DND-41 (cell line): ENCODE results near the gene SEPTIN3.

Experiments used
- ATAC-seq: fragments of 200-7000 bp; cut with Tn5 transposase; 3 replicates; pipeline ENCODE4 v1.9.1; 2021; ENCODE audit warnings: low read depth; ENCODE audit not compliant: insufficient read depth
- DNase-seq: peaks from one replicate; pipeline ENCODE4 v3.0.0-alpha.2; 2020
- H2AFZ ChIP-seq: 2 replicates; pipeline ENCODE4 v1.6.0; 2012; ENCODE audit warnings: low read depth, low read length
- H3K27ac ChIP-seq: 2 replicates; pipeline ENCODE4 v1.5.1; 2012; ENCODE audit warnings: low read length, inconsistent platforms
- H3K27me3 ChIP-seq: fragments of 200-600 bp; sonication (generic); 2 replicates; pipeline ENCODE4 v1.6.0; 2012; ENCODE audit warnings: low read length, mild to moderate bottlenecking, inconsistent platforms; ENCODE audit not compliant: insufficient read depth, poor library complexity
- H3K36me3 ChIP-seq: 2 replicates; pipeline ENCODE4 v1.5.1; 2012; ENCODE audit warnings: low read length, inconsistent platforms; ENCODE audit not compliant: insufficient read depth
- H3K4me1 ChIP-seq: 2 replicates; pipeline ENCODE4 v1.5.1; 2012; ENCODE audit warnings: mild to moderate bottlenecking, low read length; ENCODE audit not compliant: insufficient read depth
- H3K4me2 ChIP-seq: 2 replicates; pipeline ENCODE4 v1.6.0; 2012; ENCODE audit warnings: mild to moderate bottlenecking, moderate library complexity, low read length, inconsistent platforms; ENCODE audit not compliant: insufficient read depth
- H3K4me3 ChIP-seq, 2 experiments: fragments of 200-600 bp in 1 of 2; shearing (Covaris generic) in 1 of 2; 2 replicates each; pipeline ENCODE4 v1.5.1; 2012 to 2016; ENCODE audit warnings: inconsistent platforms in 2 of 2, low read length in 2 of 2, mild to moderate bottlenecking in 2 of 2, low read depth in 1 of 2, moderate library complexity in 1 of 2
- H3K79me2 ChIP-seq: 2 replicates; pipeline ENCODE4 v1.6.0; 2012; ENCODE audit warnings: low read length, inconsistent platforms; ENCODE audit not compliant: insufficient read depth
- H3K9ac ChIP-seq: 2 replicates; pipeline ENCODE4 v1.6.0; 2012; ENCODE audit warnings: low read depth, mild to moderate bottlenecking, inconsistent platforms, low read length, moderate library complexity
- H3K9me3 ChIP-seq: 2 replicates; pipeline ENCODE4 v1.5.1; 2012; ENCODE audit warnings: low read length, moderate library complexity, mild to moderate bottlenecking, inconsistent platforms; ENCODE audit not compliant: insufficient read depth, severe bottlenecking
- H4K20me1 ChIP-seq: 2 replicates; pipeline ENCODE4 v1.6.0; 2012; ENCODE audit warnings: low read length; ENCODE audit not compliant: insufficient read depth
- CTCF ChIP-seq: IDR thresholded peaks from 2 replicates; pipeline ENCODE4 v1.5.1; 2012; ENCODE audit warnings: borderline replicate concordance, low read length, moderate library complexity, mild to moderate bottlenecking; ENCODE audit not compliant: poor library complexity, severe bottlenecking; ENCODE audit errors: extremely low read depth
- EZH2 ChIP-seq: IDR thresholded peaks from 3 replicates; pipeline ENCODE4 v1.6.1; 2012; ENCODE audit warnings: borderline replicate concordance, low read depth, mild to moderate bottlenecking, moderate library complexity, low read length, inconsistent platforms; ENCODE audit not compliant: severe bottlenecking

The SEPTIN3 gene

GRCh38 chr22:41931701-41932269, 37.5 kb upstream of the SEPTIN3 start:
- no peak overlapping the region for H3K4me2 ChIP-seq
- TF ChIP-seq CTCF (no peak), EZH2 (no peak)
- ATAC-seq (no peak), DNase-seq (no peak)
- peaks cover 9% of the 10 kb centered on the region; the same call in 1 of the 2 replicates for H3K79me2 ChIP-seq
- H3K27me3 ChIP-seq, result no peaks in the 10 kb centered on the region
- H3K4me1 ChIP-seq, result no peaks in the 10 kb centered on the region
- H3K9me3 ChIP-seq, result no peaks in the 10 kb centered on the region
- peaks cover 50% of the 10 kb centered on the region for H3K36me3 ChIP-seq
- H4K20me1 ChIP-seq, result peaks cover 55% of the 10 kb centered on the region
- H2AFZ ChIP-seq, result no peak overlapping the region
- no peak overlapping the region for H3K9ac ChIP-seq
- no peak overlapping the region for H3K4me3 ChIP-seq
- no peak overlapping the region for H3K27ac ChIP-seq

DNA sequence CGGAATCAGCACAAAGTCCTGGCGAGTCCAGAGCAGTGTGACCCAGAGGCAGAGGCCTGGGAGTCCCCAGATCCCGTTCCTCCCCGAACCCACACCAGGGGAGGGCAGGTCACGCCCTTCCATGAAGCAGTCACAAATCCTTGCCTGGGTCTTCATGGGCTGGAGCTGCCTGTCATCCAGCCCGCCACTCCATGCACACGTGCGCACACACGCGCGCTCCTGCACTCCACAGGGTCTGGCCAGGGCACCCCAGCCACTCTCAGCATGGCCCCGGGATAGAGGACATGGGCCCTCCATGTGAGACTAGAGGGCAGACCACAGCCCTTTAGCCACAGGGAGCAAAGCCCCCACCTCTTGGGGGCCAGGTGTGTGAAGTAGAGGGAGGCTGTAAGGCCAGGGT, 36.9 kb upstream of the SEPTIN3 start:
- Histone ChIP-seq H3K36me3 (peaks cover 56% of the 10 kb centered on the region), H3K27ac (no peak overlapping the region), H3K9ac (no peak overlapping the region), H3K9me3 (no peaks in the 10 kb centered on the region), H3K4me3 (no peak overlapping the region), H3K4me2 (no peak overlapping the region), H3K79me2 (peaks cover 11% of the 10 kb centered on the region; the same call in 1 of the 2 replicates), H3K4me1 (no peaks in the 10 kb centered on the region), H3K27me3 (no peaks in the 10 kb centered on the region), H2AFZ (no peak overlapping the region), H4K20me1 (peaks cover 55% of the 10 kb centered on the region)
- DNase-seq, result no peak
- TF ChIP-seq CTCF (no peak), EZH2 (no peak)
- ATAC-seq, result no peak

GRCh38 chr22:41933411-41934177, 35.6 kb upstream of the SEPTIN3 start:
- Histone ChIP-seq H3K79me2 (peaks cover 17% of the 10 kb centered on the region), H3K9me3 (no peaks in the 10 kb centered on the region), H3K27me3 (no peaks in the 10 kb centered on the region), H3K4me3 (no peak overlapping the region), H3K27ac (no peak overlapping the region), H3K4me2 (no peak overlapping the region), H4K20me1 (peaks cover 47% of the 10 kb centered on the region), H3K36me3 (peaks cover 59% of the 10 kb centered on the region), H3K9ac (no peak overlapping the region), H2AFZ (no peak overlapping the region), H3K4me1 (no peaks in the 10 kb centered on the region)
- TF ChIP-seq CTCF (no peak), EZH2 (no peak)
- ATAC-seq, result peak; percentile 22; the same call in 2 of the 3 replicates
- DNase-seq, result peak; percentile 35
